ENCODE results near the gene TBC1D12.
"Not testable (repeated sequence)": the region's sequence is repeated elsewhere in the genome, so short reads cannot be mapped to it uniquely, and the experiment has no call there.

TBC1D12 gene

DNA sequence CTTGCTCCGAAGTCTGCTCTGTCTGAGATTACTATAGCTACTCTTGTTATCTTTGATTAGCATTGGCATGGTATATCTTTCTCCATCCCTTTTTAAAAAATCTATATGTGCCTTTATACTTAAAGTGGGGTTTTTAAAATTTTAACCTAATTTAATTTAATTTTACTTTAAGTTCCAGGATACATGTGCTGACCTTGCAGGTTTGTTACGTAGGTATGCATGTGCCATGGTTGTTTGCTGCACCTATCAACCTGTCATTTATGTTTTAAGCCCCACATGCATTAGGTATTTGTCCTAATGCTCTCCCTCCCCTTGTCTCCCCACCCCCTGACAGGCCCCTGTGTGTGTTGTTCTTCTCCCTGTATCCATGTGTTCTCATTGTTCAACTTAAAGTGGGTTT lies 54.6 kb downstream of the TBC1D12 start:
- DNase-seq (ENCODE audit: low read depth, low spot score) = no peak

DNA sequence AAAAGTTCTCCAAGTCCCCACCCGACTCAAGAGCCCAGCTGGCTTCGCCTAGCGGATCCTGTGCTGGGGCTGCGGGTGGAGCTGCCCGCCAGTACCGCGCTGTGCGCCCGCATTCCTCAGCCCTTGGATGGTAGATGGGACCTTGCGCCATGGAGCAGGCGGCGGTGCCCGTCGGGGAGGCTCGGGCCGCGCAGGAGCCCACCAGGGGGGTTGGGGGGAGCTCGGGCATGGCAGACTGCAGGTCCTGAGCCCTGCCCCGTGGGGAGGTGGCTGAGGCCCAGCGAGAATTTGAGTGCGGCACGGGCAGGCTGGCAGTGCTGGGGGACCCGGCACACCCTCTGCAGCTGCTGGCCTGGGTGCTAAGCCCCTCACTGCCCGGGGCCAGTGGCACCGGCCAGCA lies 57.0 kb downstream of the TBC1D12 start:
- no peak for DNase-seq (ENCODE audit: low read depth, low spot score)

DNA sequence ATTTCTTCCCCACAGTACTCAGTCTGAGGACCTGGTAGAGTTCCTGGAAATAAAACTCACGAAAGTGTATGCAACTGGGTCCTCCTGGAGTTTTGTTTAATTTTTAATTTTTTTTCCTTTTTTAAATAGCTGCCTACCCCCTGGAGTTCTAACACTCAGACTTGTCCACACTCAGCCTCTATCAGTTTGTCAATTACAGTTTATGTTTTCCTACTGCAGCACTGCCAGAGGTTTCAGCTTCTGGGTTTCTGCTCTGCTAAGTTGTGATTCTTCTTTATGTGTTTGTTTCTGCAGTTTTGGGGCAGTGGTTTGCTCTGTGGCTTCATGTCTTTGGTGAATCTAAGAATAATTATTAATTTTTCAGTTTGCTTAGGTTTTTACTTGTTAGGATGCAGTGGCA lies 59.2 kb downstream of the TBC1D12 start:
- DNase-seq (ENCODE audit: low read depth, low spot score) = no peak

DNA sequence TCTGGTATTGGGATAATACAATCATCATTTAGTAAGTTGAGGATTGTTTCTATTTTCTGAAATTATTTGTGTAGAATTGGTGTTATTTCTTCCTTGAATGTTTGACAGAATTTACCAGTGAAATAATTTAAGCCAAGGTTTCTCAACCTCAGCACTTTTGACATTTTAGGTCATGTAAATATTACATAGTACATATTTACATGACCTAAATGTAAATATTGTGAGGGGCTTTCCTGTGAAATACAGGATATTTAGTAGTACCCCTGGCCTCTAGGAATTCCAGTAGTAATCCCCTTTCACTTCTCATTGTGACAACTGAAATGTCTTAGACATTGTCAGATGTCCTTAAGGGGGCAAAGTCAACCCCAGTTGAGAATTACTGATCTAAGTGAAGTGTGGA lies 59.8 kb downstream of the TBC1D12 start:
- DNase-seq (ENCODE audit: low read depth, low spot score) = no peak

DNA sequence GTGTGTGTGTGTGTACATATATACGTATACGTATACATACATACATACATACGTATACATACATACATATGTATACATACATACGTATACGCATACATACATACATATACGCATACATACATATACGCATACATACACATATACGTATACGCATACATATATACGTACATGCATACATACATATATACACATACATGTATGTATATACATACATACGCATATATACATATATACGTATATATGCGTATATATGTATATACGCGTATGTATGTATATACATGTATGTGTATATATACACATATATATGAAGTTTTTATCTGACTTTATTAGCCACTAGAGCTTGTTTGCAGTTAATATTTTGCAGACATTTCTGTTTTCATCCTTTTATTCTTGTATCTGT lies 63.3 kb downstream of the TBC1D12 start:
- no peak for DNase-seq (ENCODE audit: low read depth, low spot score)

DNA sequence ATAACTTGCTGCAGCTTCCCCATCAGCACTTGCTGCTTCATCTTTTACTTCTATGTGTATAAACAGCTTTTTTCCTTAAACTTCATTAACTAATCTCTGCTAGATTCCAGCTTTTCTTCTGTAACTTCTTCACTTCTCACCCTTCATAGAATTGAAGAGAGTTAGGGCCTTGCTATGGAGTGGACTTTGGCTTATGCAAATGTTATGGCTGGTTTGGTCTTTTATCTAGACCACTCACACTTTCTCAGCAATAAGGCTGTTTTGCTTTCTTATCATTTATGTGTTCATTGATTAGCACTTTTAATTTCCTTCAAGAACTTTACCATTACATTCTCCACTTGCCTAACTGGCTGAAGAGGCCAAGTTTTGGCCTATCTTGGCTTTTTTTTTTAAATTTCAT lies 79.1 kb downstream of the TBC1D12 start:
- no peak for DNase-seq (ENCODE audit: low read depth, low spot score)

DNA sequence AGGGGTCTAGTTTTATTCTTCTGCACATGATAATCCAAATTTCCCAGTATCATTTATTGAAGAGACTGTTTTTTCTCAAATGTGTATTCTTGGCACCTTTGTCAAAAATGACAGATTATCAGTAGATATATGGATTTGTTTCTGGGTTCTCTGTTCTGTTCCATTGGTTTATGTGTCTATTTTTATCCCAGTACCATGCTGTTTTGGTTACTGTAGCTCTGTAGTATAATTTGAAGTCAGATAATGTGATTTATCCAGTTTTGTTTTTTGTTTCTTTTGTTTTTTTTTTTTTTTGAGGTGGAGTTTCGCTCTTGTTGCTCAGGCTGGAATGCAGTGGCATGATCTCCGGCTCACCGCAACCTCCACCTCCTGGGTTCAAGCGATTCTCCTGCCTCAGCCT lies 81.6 kb downstream of the TBC1D12 start:
- no peak for DNase-seq (ENCODE audit: low read depth, low spot score)

DNA sequence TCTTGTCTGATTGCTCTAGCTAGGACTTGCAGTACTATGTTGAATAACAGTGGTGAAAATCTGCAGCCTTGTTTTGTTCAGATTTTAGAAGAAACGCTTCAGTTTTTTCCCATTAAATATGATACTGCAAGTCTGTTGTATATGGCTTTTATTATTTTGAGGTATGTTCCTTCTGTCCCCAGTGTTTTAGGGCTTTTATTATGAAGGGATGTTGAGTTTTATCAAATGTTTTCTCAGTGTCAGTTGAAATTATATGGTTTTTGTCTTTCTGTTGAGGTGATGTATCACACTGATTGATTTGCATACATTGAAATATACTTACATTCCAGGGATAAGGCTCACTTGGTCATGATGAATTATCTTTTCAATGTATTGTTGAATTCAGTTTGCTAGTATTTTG lies 82.8 kb downstream of the TBC1D12 start:
- no peak for DNase-seq (ENCODE audit: low read depth, low spot score)

DNA sequence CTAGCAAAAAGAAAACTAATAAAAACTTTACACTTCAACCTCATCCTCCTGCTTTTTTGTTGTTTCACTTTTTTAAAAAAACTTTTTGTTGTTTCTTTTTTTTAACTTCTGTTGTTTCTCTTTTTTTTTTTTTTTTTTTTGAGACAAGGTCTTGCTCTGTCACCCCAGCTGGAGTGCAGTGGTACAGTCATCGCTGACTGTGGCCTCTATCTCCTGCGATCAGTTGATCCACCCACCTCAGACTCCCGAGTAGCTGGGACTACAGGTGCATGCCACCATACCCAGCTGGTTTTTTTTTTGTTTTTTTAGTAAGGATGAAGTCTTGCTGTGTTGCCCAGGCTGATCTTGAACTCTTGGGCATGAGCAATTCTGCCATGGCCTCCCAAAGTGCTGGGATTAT lies 85.2 kb downstream of the TBC1D12 start:
- no peak for DNase-seq (ENCODE audit: low read depth, low spot score)

DNA sequence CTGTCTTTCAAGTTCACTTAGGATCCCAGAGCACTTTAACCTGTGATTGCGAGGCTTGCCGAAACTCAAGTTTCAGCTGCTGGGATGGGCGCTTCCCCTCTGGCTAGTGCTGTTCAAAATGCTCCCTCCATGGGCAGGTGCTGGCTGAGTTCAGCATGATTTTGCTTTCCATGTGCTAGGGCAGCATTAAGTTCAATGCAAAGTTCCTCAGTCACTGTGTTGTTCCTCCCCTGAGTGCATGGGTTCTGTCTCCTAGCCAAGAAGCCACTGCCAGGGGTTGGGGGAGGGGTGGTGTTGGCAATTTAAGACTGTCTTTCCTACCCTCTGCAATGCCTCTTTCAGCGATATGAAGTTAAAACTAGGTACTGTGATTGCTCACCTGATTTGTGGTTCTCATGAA lies 86.8 kb downstream of the TBC1D12 start:
- no peak for DNase-seq (ENCODE audit: low read depth, low spot score)

DNA sequence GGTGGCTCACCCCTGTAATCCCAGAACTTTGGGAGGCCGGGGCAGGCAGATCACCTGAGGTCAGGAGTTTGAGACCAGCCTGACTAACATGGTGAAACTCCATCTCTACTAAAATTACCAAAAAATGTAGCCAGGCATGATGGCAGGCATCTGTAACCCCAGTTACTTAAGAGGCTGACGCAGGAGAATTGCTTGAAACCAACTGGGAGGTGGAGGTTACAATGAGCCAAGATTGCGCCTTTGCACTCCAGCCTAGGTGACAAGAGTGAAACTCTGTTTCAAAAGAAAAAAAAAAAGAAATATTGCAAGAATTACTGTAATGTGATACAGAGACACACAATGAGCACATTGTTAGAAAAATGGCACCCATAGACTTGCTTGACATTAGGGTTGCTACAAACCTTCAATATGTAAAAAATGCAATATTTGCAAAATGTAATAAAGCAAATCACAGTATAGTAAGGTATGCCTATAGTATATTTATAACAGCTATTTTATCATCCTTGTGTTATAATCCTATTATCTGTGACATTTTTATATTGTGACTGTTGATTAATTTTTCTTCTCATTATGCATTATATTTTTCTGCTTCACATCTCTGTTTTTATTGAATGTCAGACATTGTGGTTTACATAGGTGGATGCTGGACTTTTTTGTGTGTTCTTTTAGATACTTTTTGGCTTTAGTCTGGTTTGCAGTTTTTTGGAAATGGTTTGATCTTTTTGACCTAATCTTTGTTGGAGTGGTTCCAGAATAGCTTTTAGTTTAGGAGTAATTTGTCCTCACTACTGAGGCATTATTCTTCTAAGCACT lies 87.8 kb downstream of the TBC1D12 start:
- no peak for DNase-seq (ENCODE audit: low read depth, low spot score)

DNA sequence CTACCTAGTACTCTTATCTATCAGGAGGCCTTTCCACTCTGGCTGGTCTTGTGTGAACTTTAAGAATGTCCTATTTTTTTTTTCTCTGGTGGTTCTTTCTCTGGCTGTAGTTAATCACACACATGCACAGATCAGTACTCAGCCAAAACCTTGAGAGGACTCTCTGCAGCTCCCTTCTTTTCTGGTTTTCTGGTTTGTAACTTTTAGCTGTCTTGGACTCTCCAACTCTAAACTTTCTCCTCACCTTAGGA lies 88.4 kb downstream of the TBC1D12 start:
- no peak for DNase-seq (ENCODE audit: low read depth, low spot score)

DNA sequence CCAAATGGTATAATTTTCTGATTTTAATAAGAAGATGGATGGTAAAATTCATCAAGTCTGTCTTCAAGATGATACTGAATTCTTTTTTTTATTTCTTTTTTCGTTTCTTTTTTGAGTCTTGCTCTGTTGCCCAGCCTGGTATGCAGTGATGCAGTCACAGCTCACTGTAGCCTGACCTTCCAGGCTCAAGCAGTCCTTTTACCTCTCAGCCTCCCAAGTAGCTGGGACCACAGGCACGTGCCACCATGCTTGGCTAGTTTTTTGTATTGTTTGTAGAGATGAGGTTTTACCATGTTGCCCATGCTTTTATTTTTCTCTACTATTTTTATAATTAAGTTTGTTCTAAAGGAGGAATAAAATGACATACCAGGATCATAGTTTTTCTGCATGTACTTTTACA lies 91.1 kb downstream of the TBC1D12 start:
- DNase-seq (ENCODE audit: low read depth, low spot score) = no peak

DNA sequence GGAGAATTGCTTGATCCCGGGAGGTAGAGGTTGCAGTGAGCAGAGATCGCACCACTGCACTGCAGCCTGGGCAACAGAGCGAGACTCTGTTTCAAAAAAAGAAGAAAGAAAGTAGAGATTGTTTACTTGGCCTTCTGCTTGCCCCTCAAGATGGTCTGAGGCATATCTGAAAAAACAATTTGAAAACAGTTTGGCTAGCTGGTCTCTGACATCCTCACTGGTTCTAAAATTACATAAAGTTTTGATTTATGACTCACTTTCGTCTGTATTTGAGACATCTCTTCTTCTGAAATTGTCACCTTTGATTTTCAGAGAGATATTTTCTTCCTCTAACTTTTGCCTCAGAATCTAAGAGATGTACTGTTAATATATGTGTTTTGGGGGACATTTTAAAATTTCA lies 93.7 kb downstream of the TBC1D12 start:
- DNase-seq (ENCODE audit: low read depth, low spot score) = no peak

DNA sequence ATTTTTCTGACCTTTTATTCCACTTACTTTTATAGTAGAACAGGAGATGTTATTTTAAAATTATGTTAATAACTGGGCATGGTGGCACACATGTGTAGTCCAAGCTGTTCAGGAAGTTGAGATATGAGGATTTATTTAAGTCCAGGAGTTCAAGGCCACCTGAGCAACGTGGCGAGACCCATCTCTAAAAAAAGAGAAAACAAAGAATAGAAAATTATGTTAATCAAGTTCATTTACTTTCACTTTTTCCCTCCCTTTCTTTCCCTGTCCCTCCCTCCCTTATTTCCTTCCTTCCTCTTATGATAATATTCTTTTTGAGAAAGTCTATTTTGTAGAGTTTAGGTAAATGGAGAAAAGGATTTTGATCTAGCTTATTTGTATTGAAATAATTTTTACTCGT lies 94.3 kb downstream of the TBC1D12 start:
- no peak for DNase-seq (ENCODE audit: low read depth, low spot score)

DNA sequence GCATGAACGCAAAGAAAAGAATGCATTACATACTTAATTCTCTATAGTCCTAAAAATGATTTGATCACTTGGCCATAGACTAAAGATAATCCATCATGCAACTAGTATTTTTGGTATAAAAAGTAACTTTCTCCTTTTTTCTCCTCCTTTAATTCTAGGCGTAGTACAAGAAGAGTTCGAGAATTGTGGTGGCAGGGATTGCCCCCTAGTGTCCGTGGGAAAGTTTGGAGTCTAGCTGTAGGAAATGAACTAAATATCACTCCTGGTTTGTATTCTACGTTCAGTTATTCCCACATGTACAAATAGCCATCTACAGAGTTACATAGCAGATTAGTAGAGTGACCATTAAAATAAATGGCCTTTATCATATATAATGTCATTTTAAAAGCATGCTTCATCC lies 97.7 kb downstream of the TBC1D12 start:
- no peak for DNase-seq (ENCODE audit: low read depth, low spot score)

DNA sequence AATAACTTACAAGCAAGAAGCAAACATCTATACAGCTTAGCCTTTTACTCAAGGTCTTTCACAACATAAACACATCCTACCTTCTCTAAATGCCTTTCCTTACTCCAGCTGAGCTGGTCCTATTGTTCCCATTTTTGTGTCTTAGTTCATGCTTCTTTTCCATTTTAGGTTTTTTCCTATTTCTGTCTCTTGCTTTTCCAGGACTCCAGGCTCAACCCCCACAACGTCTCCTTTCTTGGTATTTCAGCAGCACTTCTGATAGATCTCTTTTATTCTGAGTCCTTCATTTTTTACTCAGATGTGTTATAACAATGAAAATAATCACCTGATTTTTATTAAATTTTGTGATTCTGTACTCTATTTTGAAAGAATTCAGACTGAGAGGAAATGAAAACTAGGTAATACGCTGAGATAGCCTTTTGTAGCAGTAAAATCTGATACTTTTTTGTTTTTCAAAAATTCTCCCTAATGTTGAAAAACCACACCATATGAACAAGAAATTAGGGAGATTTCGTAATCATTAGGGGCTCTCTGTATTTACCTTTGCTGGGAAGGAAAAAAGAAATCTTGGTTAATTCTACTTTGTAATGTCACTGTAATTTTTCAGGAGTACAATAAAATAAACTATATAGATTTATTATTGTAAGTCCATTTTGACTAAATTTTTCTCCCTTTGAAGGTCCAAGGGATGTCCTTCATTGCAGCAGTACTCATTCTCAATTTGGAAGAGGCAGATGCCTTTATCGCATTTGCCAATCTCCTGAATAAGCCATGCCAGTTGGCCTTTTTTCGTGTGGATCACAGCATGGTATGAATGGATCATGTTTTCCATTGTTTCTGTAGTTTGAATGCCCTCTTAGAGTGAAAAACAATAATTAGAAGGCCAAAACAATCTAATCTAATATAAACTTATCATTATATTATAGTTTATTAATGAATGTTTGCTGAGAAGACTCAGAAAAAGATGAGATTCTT lies 119.2 kb downstream of the TBC1D12 start:
- no peak for DNase-seq (ENCODE audit: low read depth, low spot score)

DNA sequence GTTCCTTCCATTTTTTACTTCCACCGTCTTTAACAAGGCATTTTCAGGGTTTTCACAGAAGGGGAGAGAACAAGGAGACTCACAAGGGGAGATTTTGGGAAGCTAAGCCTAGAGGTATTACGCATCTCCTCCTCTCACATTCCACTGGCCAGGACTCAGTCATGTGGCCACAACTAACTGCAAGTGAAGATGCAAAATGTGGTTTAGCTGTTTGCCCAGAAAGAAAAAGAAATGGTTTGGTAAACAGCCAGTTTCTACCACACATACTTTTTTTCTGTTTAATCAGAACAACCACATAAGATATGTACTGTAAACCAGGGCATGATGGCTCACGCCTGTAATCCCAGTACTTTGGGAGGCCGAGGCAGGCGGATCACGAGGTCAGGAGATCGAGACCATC lies 121.8 kb downstream of the TBC1D12 start:
- DNase-seq (ENCODE audit: low read depth, low spot score) = no peak

DNA sequence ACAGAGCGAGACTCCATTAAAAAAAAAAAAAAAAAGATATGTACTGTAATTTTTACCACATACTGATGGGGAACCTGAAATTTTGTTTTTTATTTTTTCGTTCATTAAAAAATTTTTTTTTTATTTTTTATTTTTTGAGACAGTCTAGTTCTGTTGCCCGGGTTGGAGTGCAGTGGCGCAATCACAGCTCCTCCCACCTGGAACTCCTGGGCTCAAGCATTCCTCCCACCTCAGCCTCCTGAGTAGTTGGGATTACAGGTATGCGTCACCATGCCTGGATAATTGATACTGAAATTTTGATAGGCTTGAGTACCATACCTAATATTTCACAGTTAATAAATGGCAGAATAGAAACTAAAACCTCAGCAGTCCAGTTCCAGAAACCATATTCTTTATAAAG lies 122.4 kb downstream of the TBC1D12 start:
- DNase-seq (ENCODE audit: low read depth, low spot score) = no peak

DNA sequence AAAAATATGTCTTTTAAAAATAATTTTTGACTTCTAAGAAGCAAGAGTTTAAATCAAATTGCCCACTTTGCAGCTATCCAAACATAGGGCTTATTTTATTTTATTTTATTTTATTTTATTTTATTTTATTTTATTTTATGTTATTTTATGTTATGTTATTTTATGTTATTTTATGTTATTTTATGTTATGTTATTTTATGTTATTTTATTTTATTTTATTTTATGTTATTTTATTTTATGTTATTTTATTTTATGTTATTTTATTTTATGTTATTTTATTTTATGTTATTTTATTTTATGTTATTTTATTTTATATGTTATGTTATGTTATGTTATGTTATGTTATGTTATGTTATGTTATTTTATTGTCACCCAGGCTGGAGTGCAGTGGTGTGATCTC lies 129.2 kb downstream of the TBC1D12 start:
- not testable (repeated sequence) for DNase-seq (ENCODE audit: low read depth, low spot score)

DNA sequence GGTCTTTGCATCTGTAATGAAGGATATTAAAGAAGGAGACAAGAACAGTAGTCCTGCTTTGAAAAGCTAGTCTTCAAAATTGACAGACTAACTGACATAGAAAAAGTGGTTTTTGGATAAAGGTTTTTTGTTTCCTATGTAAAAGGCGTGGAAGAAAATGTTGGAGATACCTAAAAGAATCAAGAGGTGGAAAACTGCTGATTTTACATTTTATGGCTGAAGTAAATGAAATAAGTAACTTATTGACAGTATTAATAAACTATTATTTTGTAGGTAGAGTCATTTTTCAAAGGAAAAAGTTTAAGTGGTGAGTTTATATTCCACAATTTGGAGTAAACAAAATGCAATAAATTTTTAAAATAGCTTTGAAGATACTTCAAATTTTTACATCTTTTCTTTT lies 130.7 kb downstream of the TBC1D12 start:
- DNase-seq (ENCODE audit: low read depth, low spot score) = no peak

DNA sequence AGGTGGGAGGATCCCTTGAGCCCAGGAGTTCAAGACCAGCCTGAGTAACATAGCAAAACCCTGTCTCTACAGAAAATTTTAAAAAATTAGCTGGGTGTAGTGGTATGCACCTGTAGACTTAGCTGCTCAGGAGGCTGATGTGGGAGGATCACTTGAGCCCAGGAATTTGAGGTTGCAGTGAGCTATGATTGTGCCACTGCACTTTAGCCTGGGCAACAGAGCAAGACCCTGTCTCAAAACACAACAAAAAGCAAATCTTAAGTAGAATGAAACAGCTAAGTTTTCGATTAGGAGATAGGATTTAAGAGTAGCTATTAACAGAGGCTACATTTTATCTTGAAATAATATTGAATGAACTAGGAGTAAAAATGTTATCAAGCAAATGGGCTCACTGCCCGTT lies 139.9 kb downstream of the TBC1D12 start:
- DNase-seq (ENCODE audit: low read depth, low spot score) = not testable (repeated sequence)

DNA sequence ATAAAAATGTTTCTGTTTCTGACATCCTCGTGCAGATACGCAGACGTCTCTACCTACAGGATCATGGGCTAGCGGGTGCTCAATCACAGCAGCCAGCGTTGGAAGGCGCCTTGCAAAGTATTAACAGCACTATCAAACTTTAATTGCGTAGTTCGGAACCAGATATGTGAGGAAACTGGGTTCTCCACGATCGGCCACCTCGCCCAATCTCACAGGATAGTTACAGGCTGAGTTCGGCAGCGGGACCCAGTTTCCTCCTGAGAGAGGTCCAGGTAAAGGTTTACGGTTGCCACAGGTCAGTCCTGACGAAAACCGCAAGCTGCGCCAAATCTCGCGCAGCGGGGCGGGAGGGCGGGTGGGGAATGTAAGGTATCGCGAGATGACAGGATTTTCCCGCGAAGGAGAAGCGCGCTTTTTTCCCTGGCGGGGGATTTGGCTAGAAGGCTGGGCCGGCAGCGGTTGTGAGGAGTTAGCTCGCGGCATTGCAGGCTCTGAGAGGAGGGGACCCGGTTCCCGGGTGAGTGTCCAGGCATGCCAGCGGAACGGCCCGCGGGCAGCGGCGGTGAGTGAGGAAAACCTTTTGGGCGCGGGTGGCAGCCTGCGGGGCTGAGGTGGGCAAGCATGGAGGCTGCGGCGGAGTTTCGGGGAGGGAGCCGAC lies 143.2 kb downstream of the TBC1D12 start, which contains the start of gene HELLS:
Gene HELLS, plus strand, starts transcription at position 398 of the 658 bp plus-strand sequence. Its CDS starts 134 bp downstream, at position 532.
- DNase-seq (ENCODE audit: low read depth, low spot score) = peak; percentile 20

All from activated naive CD8-positive, alpha-beta T cell treated with anti-CD3 and anti-CD28 coated beads, Interleukin-2, amount 50 U/mL, for 16 hours (primary cell).